GM19238 (cell line): Measurements from ENCODE around the gene ZNF12.
"Not testable (repeated sequence)": the region's sequence is repeated elsewhere in the genome, so short reads cannot be mapped to it uniquely, and the experiment has no call there.

Experiments used
- DNase-seq: peaks from one replicate; pipeline ENCODE4 v3.0.0; 2011; ENCODE audit warnings: low spot score; ENCODE audit not compliant: insufficient read length

Gene ZNF12

DNA sequence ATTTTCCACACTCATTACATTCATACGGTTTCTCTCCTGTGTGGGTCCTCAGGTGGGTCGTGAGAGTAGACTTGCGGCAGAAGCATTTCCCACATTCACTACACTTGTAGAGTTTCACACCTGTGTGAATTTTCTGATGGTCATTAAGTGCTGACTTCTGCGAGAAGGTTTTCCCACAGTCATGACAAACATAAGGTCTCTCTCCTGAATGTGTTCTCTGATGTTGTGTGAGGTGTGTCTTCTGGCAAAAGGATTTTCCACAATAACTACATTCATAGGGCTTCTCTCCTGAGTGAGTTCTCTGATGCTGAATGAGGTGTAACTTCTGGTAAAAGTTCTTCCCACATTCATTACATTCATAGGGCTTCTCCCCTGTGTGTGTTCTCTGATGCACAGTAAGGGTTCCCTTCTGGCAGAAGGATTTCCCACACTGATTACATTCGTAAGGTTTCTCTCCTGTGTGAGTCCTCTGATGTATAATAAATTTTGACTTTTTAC lies 15.1 kb downstream of the ZNF12 start:
- DNase-seq, result no peak

DNA sequence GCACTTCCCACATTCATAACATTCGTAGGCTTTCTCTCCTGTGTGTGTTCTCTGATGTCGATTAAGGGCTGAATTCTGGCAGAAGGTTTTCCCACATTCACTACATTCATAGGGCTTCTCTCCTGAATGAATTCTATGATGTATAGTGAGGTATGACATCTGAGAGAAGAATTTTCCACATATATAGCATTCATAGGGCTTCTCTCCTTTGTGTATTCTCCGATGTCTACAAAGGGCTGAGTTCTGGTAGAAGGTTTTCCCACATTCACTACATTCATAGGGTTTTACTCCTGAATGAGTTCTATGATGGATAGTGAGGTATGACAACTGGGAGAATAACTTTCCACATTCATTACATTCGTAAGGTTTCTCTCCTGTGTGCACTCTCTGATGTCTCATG lies 15.6 kb downstream of the ZNF12 start:
- DNase-seq, result no peak

DNA sequence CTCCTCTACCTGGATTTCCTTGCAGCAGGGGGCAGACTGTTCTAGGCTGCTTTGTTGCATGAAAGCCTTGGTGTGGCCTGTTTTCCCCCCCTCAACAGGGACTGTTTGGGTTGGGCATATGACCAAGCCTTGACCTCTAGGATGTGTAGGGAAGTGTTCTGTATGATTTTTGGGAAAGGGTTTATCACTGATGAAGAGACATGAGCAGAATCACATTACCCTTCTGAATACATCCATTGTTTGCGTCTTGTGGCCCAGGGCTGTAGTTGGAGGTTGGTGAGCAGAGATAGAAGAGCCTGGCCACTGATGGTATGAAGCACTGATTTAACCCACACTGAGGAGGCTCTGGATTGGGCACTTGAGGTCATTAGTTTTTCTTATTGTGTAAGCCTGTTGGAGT lies 26.6 kb downstream of the ZNF12 start:
- DNase-seq, result no peak

DNA sequence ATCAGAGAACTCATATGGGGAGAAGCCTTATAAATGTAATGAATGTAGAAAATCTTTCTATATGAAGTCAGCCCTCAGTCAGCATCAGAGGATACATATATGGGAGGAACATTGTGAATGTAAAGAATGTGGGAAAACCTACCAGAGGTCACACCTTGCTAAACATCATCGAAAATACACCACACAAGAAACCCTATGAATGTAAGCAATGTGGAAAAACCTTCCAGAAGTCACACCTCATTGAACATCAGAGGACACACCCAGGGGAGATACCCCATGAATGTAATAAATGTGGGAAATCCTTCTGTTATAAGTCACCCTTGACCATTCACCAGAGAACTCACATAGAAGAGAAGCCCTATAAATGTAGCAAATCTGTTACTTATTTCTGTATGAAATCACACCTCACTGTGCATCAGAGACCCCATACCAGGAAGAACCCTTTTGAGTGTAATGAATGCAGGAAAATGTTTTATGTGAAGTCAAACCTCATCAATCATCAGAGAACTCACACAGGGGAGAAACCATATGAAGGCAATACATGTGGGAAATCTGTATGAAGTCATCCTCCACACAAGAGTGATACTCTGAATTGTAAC lies 30.8 kb downstream of the ZNF12 start:
- no peak for DNase-seq

DNA sequence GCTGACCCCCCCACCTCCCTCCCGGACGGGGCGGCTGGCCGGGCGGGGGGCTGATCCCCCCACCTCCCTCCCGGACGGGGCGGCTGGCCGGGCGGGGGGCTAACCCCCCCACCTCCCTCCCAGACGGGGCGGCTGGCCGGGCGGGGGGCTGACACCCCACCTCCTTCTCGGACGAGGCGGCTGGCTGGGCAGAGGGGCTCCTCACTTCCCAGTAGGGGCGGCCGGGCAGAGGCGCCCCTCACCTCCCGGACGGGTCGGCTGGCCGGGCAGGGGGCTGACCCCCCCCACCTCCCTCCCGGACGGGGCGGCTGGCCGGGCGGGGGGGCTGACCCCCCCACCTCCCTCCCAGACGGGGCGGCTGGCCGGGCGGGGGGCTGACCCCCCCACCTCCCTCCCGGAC lies 35.9 kb downstream of the ZNF12 start:
- DNase-seq, result not testable (repeated sequence)

DNA sequence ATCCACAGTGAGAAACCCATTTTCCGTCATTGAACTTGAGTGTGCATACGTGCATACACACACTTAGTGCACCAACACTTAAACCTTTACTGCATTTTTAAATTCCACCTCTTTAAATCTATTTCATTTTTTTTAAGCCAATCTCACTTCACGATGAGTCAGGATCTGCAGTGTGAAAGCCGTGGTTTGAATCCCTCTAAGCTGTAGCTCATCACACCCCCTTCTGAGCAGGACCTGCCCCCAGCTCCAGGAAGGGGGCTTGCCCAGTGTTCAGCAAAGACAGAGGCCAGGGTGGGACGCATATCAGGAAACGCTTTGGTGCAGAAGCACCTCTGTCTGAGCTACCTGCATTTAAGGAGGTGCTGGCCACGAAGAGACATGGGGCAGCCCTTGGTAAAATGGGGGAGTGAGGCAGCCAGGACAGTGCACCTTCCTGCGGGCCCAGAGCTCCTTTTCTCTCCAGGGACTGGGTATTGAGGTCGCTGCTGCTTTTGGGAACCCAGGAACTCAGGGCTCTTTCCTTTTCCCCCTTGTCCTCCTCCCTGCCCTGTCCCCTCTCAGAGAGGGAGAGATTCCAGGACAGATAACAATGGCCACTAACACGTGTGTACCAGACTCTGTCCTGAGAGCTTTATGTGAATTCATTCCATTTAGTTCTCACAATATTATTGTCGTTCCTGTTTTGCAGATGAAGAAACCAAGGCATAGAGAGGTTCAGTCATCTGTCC lies 48.0 kb downstream of the ZNF12 start:
- no peak for DNase-seq

DNA sequence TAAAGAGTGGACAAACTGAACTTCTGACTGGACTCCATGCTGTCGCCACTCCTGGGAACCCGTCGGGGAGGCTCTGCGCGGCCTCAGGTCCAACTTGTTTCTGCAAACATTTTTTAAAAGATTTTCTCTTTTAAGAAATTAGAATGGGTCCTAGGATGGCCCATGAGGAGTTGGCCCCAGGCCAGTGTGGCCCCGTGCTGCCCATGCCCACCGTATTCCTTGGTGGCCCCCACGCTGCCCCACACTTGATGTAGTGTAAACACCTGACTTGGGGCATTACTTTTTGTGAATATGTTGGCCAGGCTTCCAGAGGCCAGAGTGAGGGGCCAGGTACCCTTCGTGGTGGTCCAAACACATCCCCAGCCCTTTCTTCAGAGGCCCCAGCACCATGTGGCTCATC lies 50.3 kb downstream of the ZNF12 start:
- no peak for DNase-seq

DNA sequence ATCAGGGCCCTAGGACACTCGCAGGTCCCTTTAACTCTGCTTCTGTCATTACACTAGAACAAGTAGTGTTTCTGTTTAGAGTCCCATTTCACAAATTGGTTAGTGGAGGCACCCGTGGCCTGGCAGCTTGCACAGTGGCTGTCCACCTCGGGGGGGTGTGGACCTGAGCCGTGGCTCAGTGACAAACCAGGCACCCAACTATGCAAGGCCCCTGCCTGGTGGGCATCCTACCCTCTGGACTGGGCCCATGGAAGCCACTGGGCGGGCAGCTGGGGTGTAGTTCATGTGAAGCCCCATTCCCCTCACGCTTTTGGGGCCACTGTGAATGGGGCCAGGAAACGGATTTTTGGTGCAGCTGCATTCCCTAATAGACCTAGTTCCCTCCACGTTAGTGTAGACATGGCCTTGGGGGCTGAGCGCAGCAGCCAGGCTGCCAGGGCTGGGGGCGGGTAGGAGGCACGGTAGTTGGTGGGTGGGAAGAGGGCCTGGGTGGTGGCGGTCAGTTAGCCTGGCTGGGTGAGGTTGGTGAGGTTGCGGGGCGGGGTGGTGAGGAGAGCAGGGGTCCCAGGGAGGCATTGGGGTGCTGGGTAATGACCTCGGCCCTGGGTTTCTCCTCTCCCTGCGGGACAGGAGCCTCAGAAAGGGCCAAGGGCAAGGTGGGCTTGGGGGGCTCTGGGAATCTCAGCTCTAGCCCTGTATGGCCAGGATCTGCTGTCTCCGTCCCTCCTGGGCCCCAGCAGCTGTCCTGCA lies 50.9 kb downstream of the ZNF12 start:
- DNase-seq, result no peak

DNA sequence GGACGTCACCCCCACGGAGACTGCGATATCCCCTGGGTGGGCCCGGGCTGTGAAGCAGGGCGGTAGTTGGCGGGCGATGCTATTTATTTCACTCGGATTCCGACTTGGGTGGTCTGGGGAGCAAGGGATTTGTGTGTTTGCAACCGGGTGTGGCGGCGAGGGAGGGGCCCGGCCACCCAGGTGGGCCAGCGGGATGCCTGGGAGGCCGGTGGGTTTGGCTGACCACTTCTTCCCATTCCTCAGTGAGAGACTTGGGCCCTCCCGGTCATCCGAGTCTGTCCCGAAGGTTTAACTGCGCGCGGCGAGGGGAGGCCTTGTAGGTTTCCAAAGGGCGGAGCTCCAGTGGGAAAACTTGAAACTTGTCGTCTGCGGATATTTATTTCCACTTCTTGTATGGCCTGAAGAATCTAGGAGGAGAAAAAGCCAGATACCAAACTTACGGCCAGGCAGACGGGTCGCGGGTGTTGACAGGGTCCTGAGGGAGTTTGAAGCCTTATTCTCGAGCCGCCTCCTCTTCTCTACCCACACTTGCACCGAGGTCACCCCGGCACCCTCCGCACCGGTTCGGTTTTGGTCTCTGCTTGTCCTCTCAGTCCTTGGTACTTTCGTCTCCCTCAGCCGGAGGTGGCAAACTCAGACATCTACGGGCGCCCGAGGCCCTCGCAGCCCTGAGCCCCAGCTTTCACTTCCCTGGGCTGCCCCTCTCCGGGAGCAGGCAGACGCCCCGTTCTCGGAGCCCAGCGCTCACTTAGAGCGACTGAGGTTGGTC lies 51.7 kb downstream of the ZNF12 start:
- no peak for DNase-seq

DNA sequence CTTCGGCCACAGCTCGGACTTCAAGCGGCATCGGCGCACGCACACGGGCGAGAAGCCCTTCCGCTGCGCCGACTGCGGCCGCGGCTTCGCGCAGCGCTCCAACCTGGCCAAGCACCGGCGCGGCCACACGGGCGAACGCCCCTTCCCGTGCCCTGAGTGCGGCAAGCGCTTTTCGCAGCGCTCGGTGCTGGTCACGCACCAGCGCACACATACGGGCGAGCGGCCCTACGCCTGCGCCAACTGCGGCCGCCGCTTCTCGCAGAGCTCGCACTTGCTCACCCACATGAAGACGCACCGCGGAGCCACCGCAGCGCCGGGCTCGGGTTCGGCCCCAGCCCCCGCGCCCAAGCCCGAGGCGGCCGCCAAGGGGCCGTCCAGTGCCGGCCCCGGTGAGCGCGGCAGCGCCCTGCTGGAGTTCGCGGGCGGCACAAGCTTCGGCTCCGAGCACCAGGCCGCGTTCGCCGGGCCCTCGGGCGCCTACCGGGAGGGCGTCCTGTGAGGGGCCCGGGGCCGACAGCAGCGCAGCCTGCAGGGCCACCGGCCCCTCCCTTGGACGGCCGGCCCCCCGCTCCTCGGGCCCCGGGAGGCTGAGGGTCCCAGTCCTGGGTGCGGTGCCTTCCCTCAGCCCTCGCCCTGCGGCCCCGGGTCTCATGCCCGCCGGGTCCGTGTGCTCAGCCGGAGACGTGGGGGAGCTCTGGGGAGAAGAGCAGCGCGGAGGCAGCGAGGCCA lies 52.5 kb downstream of the ZNF12 start:
- no peak for DNase-seq

DNA sequence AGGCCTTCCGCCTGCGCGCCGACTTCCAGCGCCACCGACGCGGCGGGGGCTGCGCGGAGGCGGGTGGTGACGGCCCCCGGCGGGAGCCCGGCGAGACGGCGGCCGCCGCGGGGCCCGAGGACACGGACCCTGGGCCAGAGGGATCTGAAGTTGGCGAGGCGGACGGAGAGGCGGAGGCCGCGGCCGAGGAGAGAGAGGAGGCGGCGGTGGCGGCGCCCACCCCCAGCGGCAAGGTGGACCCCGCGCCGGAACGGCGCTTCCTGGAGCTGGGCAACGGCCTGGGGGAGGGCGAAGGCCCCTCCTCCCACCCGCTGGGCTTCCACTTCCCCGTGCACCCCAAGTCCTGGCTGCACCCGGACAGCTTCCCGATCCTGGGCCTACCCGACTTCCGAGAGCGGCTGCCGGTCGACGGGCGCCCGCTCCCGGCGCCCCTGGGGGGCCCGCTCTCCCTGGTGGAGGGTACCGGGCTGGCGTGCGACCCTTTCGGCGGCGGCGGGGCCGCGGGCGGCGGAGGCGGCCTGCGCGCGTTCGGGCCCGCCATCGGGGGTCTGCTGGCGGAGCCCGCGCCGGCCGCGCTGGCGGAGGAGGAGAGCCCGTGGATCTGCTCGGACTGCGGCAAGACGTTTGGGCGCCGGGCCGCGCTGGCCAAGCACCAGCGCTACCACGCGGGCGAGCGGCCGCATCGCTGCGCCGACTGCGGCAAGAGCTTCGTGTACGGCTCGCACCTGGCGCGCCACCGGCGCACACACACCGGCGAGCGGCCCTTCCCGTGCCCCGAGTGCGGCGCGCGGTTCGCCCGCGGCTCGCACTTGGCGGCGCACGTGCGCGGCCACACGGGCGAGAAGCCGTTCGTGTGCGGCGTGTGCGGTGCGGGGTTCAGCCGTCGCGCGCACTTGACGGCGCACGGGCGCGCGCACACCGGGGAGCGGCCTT lies 53.4 kb downstream of the ZNF12 start:
- no peak for DNase-seq

DNA sequence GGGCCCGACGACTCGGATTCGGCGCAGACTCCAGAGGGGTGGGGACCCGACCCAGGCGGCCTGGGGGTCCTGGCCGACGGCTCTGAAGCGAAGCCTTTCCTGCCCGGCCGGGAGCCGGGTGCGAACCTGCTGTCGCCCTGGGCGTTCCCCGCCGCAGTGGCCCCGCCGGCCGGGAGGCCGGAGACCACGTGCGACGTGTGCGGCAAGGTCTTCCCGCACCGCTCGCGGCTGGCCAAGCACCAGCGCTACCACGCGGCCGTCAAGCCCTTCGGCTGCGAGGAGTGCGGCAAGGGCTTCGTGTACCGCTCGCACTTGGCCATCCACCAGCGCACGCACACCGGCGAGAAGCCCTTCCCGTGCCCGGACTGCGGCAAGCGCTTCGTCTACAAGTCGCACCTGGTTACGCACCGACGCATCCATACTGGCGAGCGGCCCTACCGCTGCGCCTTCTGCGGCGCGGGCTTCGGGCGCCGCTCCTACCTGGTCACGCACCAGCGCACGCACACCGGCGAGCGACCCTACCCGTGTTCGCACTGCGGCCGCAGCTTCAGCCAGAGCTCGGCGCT lies 54.2 kb downstream of the ZNF12 start:
- DNase-seq, result no peak

DNA sequence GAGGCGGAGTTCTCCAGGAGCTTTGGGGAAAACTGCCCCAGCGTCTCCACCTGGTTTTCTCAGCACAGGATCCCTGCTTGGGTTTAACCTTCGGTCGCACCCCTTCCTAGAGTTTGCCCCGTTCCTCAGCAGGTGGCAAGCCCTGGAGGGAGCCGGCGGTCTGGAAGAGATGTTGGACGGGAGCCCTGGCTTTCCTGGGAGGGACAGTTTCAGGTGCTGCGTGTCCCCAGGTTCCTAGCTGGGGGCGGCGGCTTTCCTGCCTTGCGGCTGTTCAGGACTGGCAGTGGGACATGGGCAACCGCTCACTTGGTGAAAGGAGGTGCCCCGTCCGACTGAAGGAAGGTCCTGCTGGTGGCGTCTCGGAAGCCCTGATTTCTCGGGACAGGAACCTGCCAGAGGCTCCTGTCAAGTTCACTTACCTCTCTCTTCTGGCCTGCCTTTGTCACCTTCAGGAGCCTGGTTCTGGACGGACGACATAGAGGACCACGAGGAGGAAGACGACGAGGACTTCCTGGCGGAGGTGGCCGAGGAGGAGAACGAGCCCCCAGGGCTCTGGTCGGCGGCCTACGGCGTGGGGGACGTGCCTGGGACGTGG lies 54.8 kb downstream of the ZNF12 start:
- no peak for DNase-seq

DNA sequence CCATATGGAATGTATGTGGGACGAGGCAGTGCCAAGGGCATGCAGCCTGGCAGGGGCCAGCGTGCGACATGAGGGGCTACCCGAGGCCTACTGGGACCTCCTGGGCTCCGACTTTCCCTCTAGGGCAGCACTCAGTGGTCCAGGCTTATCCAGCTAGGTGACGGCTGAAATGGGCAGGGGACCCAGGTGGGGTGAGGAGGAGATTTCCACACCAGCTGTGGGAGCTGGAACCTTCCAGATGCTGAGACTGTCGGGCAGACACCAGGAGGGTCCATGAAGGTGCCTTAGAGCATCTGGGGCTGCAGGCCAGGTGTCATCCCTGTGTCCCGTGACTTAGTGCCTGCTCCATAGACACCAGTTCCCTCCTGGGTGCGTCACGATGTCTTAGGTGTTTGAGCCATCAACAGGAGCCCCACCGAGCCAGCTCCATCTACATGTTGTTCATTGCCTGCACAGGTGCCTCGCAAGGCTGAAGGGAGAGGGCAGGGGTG lies 56.2 kb downstream of the ZNF12 start:
- no peak for DNase-seq

DNA sequence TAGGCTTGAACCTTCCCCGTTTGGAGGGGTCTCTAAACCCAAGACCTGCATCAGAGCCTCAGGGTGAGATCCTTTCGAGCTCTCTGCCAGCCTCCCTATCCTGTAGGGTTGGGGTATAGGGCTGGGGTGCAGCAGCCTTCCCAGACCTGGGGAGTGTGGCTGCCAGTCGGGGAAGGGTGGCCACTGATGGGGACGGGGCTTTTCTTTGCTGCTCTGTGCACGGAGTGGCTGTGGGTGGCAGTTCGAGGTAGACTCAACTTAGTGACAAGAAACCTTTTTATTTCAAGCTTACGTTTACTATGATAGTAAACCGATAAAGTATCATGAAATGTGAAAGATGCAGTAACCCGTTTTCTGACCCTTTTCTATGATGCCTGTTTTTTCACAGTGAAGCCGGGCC lies 56.7 kb downstream of the ZNF12 start:
- no peak for DNase-seq

DNA sequence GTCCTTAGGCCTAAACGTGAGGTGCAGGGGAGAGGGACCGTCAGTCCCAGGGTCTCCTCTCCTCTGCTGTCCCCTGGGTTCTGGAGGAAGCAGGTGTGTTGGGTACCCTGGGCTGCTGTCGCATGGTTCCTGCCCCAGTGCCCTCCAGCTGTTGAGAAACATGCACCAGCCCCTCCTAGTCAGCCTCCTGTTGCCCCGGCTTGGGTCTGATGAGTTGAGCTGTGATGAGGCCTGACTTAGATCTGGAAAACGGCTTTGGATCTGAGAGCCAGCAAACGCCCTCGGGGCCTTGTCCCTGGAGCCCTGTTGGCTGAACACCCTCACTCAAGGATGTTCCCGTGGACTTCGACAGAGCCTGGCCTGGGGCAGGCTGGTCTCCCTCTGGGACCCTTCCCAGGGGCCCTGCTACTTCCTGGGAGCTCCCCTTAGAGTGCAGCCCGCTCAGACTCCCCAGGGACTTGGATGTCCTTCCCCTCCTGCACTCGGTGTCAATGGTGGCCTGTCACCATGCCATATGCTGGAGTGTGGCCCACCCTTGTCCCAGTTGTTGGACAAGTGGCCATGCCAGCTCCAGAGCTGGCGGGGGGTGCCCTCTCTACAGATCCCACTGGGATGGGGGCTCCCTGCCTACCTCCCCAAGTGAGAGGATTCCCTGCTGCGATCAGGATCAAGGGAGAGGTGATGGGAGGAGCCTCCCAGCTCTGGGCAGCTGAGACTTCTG lies 57.3 kb downstream of the ZNF12 start:
- no peak for DNase-seq

DNA sequence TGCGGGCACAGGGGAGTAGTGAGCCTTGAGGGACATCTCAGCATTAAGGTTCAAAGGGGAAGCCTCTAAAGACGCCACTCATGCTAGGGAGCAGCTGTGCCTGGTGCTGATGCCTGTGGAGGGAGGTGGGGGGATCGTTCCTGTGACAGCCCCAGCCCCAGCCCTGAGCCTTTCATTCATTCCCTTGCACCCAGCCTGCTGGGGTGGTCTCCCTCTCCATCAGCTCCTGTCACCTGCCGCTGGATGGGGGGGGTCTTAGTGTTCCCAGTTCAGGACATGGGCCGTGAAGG lies 58.0 kb downstream of the ZNF12 start:
- no peak for DNase-seq

DNA sequence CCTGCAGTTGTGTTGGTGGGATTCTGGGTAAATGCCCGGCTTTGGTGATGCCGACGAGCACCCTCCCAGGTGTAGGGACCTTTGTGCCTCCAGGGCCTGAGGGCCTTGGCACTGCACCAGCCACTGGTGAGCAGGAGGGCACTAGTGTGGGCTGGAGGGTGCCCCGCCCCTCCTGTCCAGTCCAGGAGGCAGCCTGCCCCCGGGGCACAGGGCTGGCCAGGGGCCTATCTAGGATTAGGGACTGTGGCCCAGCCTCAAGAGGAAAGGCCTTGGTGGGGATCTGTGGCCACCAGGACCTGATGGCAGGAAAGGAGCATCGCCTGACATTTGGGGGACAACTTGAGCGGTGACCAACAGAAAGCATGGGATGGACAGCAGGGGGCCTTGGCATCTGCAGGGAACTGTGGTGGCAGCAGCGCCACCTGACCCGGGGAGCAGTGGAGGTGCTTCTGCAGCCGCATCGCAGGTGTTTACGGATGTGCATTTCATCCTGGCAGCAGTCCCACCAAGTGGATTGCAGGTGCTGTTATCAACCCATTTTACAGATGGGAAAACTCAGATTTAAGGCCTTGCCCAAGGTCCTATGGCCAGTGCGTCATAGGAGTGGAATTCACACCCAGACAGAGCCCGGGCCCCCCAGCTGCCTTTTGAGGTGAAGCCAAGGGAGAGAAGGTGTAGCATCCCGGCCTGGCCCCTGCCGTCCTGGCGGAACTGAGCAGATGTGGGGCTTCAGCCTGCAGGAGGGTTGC lies 58.5 kb downstream of the ZNF12 start:
- DNase-seq, result no peak
